RWPE2 (cell line): ENCODE measurements around the gene CUL7.
"Not testable (repeated sequence)": the region's sequence is repeated elsewhere in the genome, so short reads cannot be mapped to it uniquely, and the experiment has no call there.

Experiments used
- ATAC-seq: fragments of 200-7000 bp; cut with Tn5 transposase; 3 replicates; pipeline ENCODE4 v1.9.1; 2021; ENCODE audit warnings: low read depth
- DNase-seq: peaks from one replicate; pipeline ENCODE4 v3.0.0-alpha.2; 2020; ENCODE audit warnings: low spot score
- H3K27ac ChIP-seq: fragments of 450-650 bp; 2 replicates; pipeline ENCODE4 v1.5.1; 2017; ENCODE audit warnings: mild to moderate bottlenecking; ENCODE audit not compliant: poor library complexity, severe bottlenecking
- H3K27me3 ChIP-seq: fragments of 250-450 bp; sonication (Bioruptor Pico); 2 replicates; pipeline ENCODE4 v1.5.1; 2021; ENCODE audit warnings: mild to moderate bottlenecking, moderate library complexity; ENCODE audit not compliant: insufficient read depth, poor library complexity, severe bottlenecking
- H3K36me3 ChIP-seq: fragments of 250-450 bp; sonication (Bioruptor Pico); 2 replicates; pipeline ENCODE4 v1.5.1; 2020; ENCODE audit warnings: low read depth, mild to moderate bottlenecking, moderate library complexity
- H3K4me1 ChIP-seq: fragments of 250-450 bp; sonication (Bioruptor Pico); 2 replicates; pipeline ENCODE4 v1.5.1; 2021; ENCODE audit warnings: mild to moderate bottlenecking, moderate library complexity; ENCODE audit not compliant: insufficient read depth, poor library complexity, severe bottlenecking
- H3K4me3 ChIP-seq: fragments of 250-450 bp; sonication (Bioruptor Pico); 2 replicates; pipeline ENCODE4 v1.5.1; 2021; ENCODE audit warnings: mild to moderate bottlenecking, moderate library complexity; ENCODE audit not compliant: severe bottlenecking
- H3K9me3 ChIP-seq: fragments of 250-450 bp; sonication (Bioruptor Pico); 2 replicates; pipeline ENCODE4 v1.5.1; 2021; ENCODE audit warnings: mild to moderate bottlenecking, moderate library complexity; ENCODE audit not compliant: severe bottlenecking
- TF ChIP-seq, protein P1 (sequence below): fragments of 450-650 bp; IDR thresholded peaks from one replicate; pipeline ENCODE4 v1.5.1; 2017; ENCODE audit warnings: mild to moderate bottlenecking, moderate library complexity; ENCODE audit not compliant: poor library complexity, severe bottlenecking

CUL7 gene

DNA sequence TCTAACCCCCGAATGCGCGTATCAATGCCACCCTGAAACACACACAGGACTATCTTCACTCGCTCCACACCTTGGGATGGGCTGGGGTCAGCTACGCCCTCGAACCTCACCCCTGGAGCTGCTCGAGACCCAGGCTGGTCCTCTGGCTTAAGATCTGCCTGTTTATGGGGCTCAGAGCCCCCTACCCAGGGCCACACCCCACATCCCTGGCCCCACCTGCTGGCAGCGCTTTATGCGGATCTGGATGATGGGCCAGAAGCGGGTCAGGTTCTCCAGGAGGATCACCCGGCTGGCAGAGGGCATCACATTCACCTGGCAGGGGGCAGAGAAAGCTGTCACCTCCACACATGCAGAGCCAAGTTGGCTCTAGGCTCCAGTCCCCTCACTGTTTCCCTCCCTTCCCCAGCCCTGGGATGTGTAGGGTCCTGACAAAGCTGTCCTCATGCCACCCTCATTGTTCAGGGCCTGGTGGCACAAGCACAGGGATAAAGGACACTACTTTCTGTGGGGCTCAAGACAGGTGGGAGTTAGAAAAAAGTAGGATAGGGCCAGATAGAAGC, 8.2 kb downstream of the CUL7 start:
- H3K4me1 ChIP-seq, result no peaks in the 10 kb centered on the region
- no peak overlapping the region for H3K4me3 ChIP-seq
- peaks cover 57% of the 10 kb centered on the region for H3K36me3 ChIP-seq
- TF ChIP-seq, protein P1, sequence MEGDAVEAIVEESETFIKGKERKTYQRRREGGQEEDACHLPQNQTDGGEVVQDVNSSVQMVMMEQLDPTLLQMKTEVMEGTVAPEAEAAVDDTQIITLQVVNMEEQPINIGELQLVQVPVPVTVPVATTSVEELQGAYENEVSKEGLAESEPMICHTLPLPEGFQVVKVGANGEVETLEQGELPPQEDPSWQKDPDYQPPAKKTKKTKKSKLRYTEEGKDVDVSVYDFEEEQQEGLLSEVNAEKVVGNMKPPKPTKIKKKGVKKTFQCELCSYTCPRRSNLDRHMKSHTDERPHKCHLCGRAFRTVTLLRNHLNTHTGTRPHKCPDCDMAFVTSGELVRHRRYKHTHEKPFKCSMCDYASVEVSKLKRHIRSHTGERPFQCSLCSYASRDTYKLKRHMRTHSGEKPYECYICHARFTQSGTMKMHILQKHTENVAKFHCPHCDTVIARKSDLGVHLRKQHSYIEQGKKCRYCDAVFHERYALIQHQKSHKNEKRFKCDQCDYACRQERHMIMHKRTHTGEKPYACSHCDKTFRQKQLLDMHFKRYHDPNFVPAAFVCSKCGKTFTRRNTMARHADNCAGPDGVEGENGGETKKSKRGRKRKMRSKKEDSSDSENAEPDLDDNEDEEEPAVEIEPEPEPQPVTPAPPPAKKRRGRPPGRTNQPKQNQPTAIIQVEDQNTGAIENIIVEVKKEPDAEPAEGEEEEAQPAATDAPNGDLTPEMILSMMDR, result no peak
- H3K9me3 ChIP-seq, result no peaks in the 10 kb centered on the region
- H3K27ac ChIP-seq, result no peak overlapping the region
- H3K27me3 ChIP-seq, result no peaks in the 10 kb centered on the region
- no peak for DNase-seq
- no peak for ATAC-seq

DNA sequence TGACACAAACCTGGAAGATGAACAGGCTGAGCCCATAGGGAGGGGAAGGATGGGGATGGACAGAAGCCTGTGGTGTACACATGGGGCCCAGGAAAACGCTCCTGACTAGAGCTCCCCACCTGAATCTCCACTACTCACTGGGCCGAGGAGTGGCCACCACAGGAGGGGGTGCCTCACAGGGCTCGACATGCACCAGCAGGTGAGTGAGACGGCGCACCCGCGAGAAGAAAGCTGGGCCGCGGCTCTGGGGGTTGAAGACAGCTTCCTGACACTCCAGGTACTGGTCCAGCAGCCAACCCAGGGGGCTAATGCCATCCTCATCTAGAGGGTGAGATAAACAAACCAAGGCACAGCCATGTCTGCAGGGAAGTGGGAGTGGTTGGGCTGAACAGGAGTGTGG, 10.3 kb downstream of the CUL7 start:
- Histone ChIP-seq H3K27ac (no peak overlapping the region), H3K27me3 (no peaks in the 10 kb centered on the region), H3K4me1 (no peaks in the 10 kb centered on the region), H3K9me3 (no peaks in the 10 kb centered on the region), H3K36me3 (peaks cover 49% of the 10 kb centered on the region), H3K4me3 (no peak overlapping the region)
- DNase-seq (no peak), ATAC-seq (no peak)
- TF ChIP-seq, protein P1, result no peak

DNA sequence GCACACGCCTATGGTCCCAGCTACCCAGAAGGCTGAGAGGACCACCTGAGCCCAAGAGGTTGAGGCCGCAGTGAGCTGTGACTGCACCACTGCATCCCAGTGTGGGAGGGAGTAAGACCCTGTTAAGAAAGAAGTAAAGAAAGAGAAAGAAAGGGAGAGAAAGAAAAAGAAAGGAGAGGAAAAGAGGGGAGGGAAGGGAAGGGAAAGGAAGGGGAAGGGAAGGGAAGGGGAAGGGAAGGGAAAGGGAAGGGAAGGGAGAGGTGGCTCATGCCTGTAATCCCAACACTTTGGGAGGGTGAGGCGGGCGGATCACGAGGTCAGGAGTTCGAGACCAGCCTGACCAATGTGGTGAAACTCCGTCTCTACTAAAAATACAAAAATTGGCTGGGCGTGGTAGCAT, 12.2 kb downstream of the CUL7 start:
- ATAC-seq, DNase-seq, H3K27ac ChIP-seq, H3K27me3 ChIP-seq, H3K9me3 ChIP-seq, H3K4me3 ChIP-seq, H3K4me1 ChIP-seq: not testable (repeated sequence)
- H3K36me3 ChIP-seq, result peaks cover 50% of the 10 kb centered on the region

DNA sequence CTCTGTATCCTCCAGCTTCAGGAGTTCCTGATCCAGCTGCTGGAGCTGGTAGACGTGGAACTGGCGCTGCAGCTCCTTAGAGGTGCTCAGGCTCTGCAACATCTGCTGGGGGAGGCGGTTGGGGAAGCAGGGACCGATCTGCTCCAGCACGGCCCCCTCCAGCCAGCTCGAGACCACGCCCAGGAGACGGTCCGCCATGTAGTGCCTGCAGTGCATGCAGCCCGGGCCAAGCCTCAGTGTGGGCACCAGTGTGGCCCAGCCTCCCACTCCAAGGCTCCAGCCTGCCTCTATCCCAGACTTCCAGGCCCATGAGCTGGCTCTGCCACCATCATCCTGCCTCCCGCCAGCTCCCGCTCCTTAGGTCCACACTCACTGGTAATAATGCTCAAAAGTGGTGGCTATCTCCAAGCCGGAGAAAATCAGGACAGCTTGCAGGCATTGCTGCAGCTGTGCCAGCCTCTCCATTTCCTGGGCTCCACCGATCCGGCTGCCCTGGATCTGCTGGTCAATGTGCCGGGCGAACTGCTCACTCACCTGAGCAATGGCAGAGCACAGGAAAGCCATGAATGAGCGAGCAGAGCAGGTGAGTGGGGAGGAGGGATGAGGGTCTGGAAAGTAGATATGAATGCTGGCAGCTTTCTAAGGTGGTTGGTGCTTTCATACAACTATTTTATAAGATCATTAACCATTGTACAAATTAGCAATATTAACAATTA, 13.0 kb downstream of the CUL7 start:
- Histone ChIP-seq H3K4me1 (no peaks in the 10 kb centered on the region), H3K4me3 (no peak overlapping the region), H3K9me3 (no peaks in the 10 kb centered on the region), H3K27me3 (no peaks in the 10 kb centered on the region), H3K27ac (no peak overlapping the region), H3K36me3 (peaks cover 54% of the 10 kb centered on the region)
- TF ChIP-seq, protein P1, result no peak
- DNase-seq, result no peak
- ATAC-seq, result no peak

DNA sequence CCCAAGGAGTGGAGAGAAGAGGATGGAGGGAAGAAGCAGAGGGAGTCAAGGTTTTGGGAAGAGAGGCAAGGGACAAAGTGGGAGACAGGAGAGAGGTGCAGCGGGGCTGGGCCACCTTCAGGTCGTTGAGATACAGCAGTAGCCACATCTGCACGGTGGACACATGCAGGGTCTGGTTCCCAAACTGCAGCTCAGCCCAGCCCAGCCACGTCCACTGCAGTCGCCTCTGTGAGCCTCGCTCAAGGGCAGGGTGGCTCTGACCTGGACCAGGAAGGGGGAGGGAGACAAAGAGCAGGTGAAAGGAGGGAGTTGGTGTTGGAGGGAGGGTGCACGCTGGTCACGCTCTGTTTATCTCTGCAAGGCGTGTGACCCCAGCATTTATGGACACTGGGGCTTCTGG, 14.9 kb downstream of the CUL7 start:
- Histone ChIP-seq H3K27ac (no peak overlapping the region), H3K4me1 (no peaks in the 10 kb centered on the region), H3K27me3 (no peaks in the 10 kb centered on the region), H3K36me3 (peaks cover 60% of the 10 kb centered on the region), H3K4me3 (no peak overlapping the region), H3K9me3 (no peaks in the 10 kb centered on the region)
- DNase-seq (no peak), ATAC-seq (no peak)
- TF ChIP-seq, protein P1, result no peak
